Thyroid gland (tissue), 4 donors: ENCODE measurements around the gene PAFAH2. TPM values are rescaled to one million over a fixed set of nuclear protein-coding genes. Genes with fewer than 3 reads are reported as not detected.

Source experiments
- DNase-seq, 2 donors: peaks; one replicate each; pipeline ENCODE4 v3.0.0-alpha.2; 2019
- H3K27ac ChIP-seq, 3 donors: fragments of 200-600 bp; sonication (generic); 1 replicate in 2 of 3; 2 replicates in 1 of 3; pipeline ENCODE4 v1.5.1; 2016 to 2019; ENCODE audit warnings: mild to moderate bottlenecking in 1 of 3, moderate library complexity in 1 of 3
- H3K27me3 ChIP-seq: fragments of 200-600 bp; sonication (generic); one replicate; pipeline ENCODE4 v1.5.1; 2019
- H3K36me3 ChIP-seq, 2 donors: fragments of 200-600 bp; sonication (generic); one replicate each; pipeline ENCODE4 v1.5.1; 2016 to 2019
- H3K4me1 ChIP-seq, 2 donors: fragments of 200-600 bp; sonication (generic); one replicate each; pipeline ENCODE4 v1.5.1; 2017 to 2019
- H3K4me3 ChIP-seq, 3 donors: fragments of 200-600 bp; sonication (generic); replicated peaks in 1 of 3; 1 replicate in 2 of 3; 2 replicates in 1 of 3; pipeline ENCODE4 v1.5.1; 2016; ENCODE audit warnings: mild to moderate bottlenecking in 1 of 3
- H3K9me3 ChIP-seq: fragments of 200-600 bp; sonication (generic); one replicate; pipeline ENCODE4 v1.5.1; 2017
- POLR2A ChIP-seq, 2 donors: fragments of 450-650 bp; IDR thresholded peaks; one replicate each; pipeline ENCODE4 v1.6.1; 2017; ENCODE audit warnings: antibody characterized with exemption in 2 of 2, mild to moderate bottlenecking in 2 of 2, moderate library complexity in 1 of 2
- WGBS, 2 donors: methylation state at CpG; one replicate each; pipeline ENCODE4 v1.1.5; 2017; 5-methylcytosine and 5-hydroxymethylcytosine counted together
- intact Hi-C: fragments of 100-400 bp; cut with DNase I; formaldehyde crosslinking; loops from one replicate; pipeline ENCODE4 v1.15.1; 2023
- total RNA-seq, 4 donors: library from RNA; depleted of rRNA; stranded (reverse); fragments of >200 nt; gene quantifications; one replicate each; pipeline ENCODE4 v1.2.3, GENCODE V29; 2016
- TF ChIP-seq, protein P1 (sequence below), 6 experiments: fragments of 200-600 bp in 3 of 6; fragments of 450-650 bp in 3 of 6; sonication (generic) in 3 of 6; IDR thresholded peaks; one replicate each; pipeline ENCODE4 v1.5.1; 2016 to 2019; ENCODE audit warnings: antibody characterized with exemption in 6 of 6, mild to moderate bottlenecking in 2 of 6, inconsistent platforms in 1 of 6, moderate library complexity in 1 of 6

The PAFAH2 gene
- total RNA-seq, 4 donors from 2014 or later: 22.5 to 35.4 (median 30.7) TPM

DNA sequence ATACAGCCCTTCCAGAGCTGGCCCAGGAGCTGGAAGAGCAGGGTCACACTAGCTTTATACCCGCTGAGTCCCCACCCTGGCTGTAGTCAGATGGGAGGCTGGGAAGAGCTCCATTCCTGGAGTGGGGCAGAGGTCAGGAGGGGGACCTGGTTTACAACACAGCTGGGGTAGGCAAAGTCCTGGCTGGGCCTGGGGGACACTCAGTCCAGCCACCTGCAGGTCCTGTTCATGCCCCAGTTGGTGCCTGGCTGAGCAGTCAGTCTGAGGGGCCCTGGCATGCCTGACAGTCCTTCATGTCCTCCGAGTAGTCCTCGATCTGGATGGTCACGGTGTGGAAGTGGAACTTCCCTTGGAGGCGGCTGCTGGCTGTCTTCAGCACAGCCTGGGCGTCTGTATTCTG is 41.0 kb upstream of the PAFAH2 start:
- Histone ChIP-seq H3K36me3 (peaks cover 0 to 6% of the 10 kb centered on the region in 2 donors), H3K27ac (no peak overlapping the region), H3K9me3 (no peaks in the 10 kb centered on the region), H3K4me3 (no peak overlapping the region), H3K27me3 (no peaks in the 10 kb centered on the region), H3K4me1 (peaks cover 13 to 18% of the 10 kb centered on the region in 2 donors)
- intact Hi-C loops: loop anchor here (10.0 kb wide), 2 partner anchors 66 to 106 kb away; no protein-coding TSS in a partner anchor
- TF ChIP-seq, protein P1, sequence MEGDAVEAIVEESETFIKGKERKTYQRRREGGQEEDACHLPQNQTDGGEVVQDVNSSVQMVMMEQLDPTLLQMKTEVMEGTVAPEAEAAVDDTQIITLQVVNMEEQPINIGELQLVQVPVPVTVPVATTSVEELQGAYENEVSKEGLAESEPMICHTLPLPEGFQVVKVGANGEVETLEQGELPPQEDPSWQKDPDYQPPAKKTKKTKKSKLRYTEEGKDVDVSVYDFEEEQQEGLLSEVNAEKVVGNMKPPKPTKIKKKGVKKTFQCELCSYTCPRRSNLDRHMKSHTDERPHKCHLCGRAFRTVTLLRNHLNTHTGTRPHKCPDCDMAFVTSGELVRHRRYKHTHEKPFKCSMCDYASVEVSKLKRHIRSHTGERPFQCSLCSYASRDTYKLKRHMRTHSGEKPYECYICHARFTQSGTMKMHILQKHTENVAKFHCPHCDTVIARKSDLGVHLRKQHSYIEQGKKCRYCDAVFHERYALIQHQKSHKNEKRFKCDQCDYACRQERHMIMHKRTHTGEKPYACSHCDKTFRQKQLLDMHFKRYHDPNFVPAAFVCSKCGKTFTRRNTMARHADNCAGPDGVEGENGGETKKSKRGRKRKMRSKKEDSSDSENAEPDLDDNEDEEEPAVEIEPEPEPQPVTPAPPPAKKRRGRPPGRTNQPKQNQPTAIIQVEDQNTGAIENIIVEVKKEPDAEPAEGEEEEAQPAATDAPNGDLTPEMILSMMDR (IDR thresholded peaks at IDR 0.05): no peak
- TF ChIP-seq POLR2A (IDR thresholded peaks at IDR 0.05): no peak
- no peak for DNase-seq
- WGBS, 2 donors: 80 to 87% methylated on average over 3 of the region's 6 CpGs

DNA sequence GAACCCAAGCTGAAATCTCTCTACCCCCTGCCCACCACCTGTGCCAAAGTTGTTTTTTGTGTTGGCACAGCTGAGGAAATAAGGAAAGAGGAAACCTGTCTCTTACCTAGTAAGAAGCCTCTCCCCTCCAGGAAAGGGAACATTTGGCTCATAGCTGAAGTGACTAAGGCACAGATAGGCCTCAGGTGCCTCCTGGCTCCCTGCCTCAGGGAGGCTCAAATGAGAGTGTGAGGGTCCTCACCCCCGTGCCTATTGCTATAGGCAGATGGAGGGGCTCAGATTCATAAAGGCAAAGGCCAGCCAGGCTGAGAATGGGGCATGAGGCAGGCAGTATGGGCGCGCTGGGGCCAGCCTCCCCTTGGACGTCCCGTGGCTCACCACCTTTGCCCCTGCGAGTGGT is 40.6 kb upstream of the PAFAH2 start:
- Histone ChIP-seq H3K27ac (peak overlapping the region in 1 of 3 donors; percentile 95), H3K9me3 (no peaks in the 10 kb centered on the region), H3K27me3 (no peaks in the 10 kb centered on the region), H3K4me1 (peaks cover 13 to 18% of the 10 kb centered on the region in 2 donors), H3K4me3 (no peak overlapping the region), H3K36me3 (peaks cover 0 to 6% of the 10 kb centered on the region in 2 donors)
- DNase-seq: no peak
- intact Hi-C loops: loop anchor here (10.0 kb wide), 2 partner anchors 66 to 106 kb away; no protein-coding TSS in a partner anchor
- TF ChIP-seq, protein P1 (IDR thresholded peaks at IDR 0.05): no peak
- TF ChIP-seq POLR2A (IDR thresholded peaks at IDR 0.05): no peak
- WGBS, 2 donors: 88 to 95% methylated on average over 6 of the region's 6 CpGs

DNA sequence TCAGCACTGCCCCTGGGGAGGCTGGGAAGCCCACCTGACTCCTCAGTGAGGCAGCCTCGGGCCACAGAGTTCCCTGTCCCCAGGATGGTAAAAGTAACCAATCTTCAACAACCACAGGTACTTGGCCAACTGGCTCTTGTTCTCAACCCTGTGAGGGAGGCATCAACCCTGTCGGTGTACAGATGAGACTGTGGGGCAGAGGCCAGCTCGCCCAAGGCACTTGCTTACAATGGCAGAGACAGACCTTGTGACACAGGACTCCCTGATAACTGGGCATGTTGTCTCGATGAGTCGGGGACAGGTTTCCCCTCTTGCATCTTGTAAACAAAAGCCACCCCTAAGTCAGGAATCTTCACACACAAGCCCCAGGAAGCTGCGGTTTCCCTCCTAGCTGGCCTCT is 40.0 kb upstream of the PAFAH2 start:
- no peak for DNase-seq
- WGBS, 2 donors: 83 to 96% methylated on average over 4 to 6 of the region's 6 CpGs

GRCh38 chr1:26036756-26037281 is 39.0 kb upstream of the PAFAH2 start:
- intact Hi-C loops: loop anchor here (10.0 kb wide), 2 partner anchors 68 to 108 kb away; no protein-coding TSS in a partner anchor
- H3K9me3 ChIP-seq: no peaks in the 10 kb centered on the region
- H3K27me3 ChIP-seq: no peaks in the 10 kb centered on the region
- H3K4me1 ChIP-seq: peaks cover 21 to 29% of the 10 kb centered on the region in 2 donors
- WGBS, 2 donors: 51 to 59% methylated on average over 10 to 11 of the region's 11 CpGs
- no peaks in the 10 kb centered on the region for H3K36me3 ChIP-seq
- H3K27ac ChIP-seq: peak overlapping the region in 2 of 3 donors; percentile 67 to 95
- no peak for DNase-seq
- no peak for TF ChIP-seq POLR2A (IDR thresholded peaks at IDR 0.05)
- TF ChIP-seq, protein P1 (IDR thresholded peaks at IDR 0.05): no peak
- no peak overlapping the region for H3K4me3 ChIP-seq

More for the DNA sequence above, 40.0 kb upstream of the PAFAH2 start:
- intact Hi-C loops: loop anchor here (10.0 kb wide), 2 partner anchors 67 to 107 kb away; no protein-coding TSS in a partner anchor
- Histone ChIP-seq H3K27ac (peak overlapping the region in 2 of 3 donors; percentile 49 to 95), H3K36me3 (peaks cover 0 to 4% of the 10 kb centered on the region in 2 donors), H3K4me1 (peaks cover 13 to 18% of the 10 kb centered on the region in 2 donors), H3K4me3 (no peak overlapping the region), H3K27me3 (no peaks in the 10 kb centered on the region), H3K9me3 (no peaks in the 10 kb centered on the region)
- TF ChIP-seq POLR2A (IDR thresholded peaks at IDR 0.05): no peak
- TF ChIP-seq, protein P1 (IDR thresholded peaks at IDR 0.05): no peak
